Pulmonary artery endothelial cell (primary cell): ENCODE results near the gene P4HB. TPM values are rescaled to one million over a fixed set of nuclear protein-coding genes. Genes with fewer than 3 reads are reported as not detected.
"Not testable (repeated sequence)": the region's sequence is repeated elsewhere in the genome, so short reads cannot be mapped to it uniquely, and the experiment has no call there.

Experiments
- DNase-seq: peaks from one replicate; pipeline ENCODE4 v3.0.0-alpha.2; 2011; ENCODE audit warnings: low read depth, low spot score
- total RNA-seq: library from RNA; depleted of rRNA; stranded (reverse); fragments of >200 nt; gene quantifications from 2 replicates; pipeline ENCODE4 v1.2.3, GENCODE V29; 2014

Gene P4HB
- total RNA-seq, 1 donor from 2014 or later = 1,197 TPM

DNA sequence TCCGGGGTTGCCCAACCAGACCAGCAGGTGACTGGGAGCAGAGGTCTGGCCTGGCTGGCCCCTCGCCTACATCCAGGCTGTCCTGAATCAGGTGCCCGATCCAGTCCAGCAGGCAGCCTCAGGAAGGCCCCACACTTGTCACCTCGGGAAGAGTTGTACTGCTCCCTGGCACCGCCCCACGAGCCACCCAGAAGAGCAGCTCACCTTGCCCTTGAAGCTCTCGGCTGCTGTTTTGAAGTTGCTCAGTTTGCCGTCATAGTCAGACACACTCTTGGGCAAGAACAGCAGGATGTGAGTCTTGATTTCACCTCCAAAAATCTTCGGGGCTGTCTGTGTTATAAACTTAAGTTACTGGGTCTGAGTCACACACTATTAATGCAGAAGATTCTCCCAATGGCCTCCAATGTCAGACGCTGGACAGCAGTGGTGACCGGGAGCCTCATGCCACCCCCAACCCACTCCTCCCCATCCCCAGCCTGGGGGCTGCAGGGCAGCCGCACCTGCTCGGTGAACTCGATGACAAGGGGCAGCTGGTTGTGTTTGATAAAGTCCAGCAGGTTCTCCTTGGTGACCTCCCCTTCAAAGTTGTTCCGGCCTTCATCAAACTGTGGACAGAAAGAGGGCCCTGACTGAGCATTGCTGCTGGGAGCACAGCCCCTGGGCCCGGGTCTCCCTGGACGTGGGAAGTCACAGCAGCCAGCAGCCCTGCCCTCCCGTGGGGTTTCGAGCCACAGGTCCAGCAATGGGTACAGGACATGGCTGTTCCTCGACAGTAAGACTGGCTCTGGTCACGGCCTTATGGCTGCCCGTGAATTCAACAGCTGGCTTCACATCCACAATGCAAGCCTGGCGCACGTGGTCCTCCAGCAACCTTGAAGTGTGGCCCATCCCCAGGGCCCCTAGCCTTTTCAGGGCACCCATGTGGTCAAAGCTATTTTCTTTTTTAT lies 13.3 kb downstream of the P4HB start:
- DNase-seq = no peak

GRCh38 chr17:81845881-81846742 lies 14.2 kb downstream of the P4HB start:
- no peak for DNase-seq

GRCh38 chr17:81845361-81845760 lies 15.0 kb downstream of the P4HB start:
- DNase-seq = no peak

DNA sequence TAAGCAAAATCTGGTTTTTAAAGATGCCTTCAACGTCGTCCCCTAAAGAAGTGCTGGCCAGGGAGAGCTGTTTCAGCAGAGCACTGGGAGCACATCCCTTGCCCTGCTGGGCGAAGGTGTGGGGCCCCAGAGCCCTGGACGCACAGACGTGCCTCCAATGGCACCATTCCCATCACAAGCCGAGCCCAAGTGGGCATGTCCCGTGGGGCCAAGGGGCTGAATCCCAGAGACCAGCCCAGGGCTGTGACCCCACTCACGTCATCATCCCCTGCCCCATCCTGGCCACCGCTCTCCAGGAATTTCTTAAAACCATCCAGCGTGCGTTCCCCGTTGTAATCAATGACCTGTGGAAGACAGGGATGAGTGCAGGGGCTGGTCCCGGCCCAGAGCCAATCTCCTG lies 15.4 kb downstream of the P4HB start:
- DNase-seq = no peak

DNA sequence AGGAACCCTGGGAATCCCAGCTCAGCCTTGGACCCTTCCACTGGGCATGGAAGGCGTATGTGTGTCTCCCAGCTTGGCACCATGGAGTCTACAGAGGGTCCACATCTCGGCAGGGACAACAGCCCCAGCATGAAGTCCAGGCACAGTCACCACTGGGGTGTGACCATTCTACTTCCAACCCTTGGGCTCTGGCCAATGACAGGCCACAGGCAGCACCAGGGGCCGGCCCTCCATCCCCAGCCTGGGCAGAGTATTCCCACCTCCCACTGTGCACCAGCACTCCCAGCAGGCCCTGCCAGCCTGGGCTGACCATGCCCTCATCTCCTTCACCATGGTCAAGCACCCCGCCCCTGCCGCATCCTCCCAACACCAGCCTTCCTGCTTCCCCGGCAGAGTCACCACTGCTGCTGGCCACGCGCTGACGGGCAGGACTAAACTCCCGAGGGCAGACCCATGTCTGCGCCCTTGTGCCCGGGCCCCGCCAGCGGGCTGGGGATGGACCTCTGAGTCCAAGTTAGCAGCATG lies 15.9 kb downstream of the P4HB start:
- no peak for DNase-seq

DNA sequence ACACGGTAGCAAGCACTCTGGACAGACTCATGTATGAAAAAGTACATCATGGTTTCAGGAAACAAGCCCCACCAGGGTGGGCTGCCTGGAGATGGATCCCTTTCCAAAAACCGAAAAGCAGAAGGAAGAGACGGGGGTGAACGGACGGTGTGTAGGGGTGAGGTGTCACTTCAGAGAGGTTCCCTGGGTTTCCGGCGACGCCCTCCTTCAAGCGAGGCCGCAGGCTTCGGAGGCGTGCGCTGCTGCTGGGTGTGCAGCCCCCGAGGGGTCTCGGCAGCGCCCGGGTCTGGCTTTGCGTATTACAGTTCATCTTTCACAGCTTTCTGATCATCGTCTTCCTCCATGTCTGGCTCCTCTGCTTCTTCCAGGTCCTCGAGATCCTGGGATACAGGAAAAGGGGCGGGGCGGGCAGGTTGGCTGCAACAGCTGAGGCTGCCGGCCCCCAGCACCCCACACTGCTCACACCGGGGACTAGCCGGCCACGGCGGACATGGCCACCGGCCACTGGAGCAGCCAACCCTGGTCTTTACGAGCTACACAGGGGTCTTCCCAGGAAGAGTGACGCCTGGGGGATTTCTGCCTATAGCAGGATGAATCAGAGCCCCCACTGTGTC lies 16.5 kb downstream of the P4HB start:
- DNase-seq = no peak

DNA sequence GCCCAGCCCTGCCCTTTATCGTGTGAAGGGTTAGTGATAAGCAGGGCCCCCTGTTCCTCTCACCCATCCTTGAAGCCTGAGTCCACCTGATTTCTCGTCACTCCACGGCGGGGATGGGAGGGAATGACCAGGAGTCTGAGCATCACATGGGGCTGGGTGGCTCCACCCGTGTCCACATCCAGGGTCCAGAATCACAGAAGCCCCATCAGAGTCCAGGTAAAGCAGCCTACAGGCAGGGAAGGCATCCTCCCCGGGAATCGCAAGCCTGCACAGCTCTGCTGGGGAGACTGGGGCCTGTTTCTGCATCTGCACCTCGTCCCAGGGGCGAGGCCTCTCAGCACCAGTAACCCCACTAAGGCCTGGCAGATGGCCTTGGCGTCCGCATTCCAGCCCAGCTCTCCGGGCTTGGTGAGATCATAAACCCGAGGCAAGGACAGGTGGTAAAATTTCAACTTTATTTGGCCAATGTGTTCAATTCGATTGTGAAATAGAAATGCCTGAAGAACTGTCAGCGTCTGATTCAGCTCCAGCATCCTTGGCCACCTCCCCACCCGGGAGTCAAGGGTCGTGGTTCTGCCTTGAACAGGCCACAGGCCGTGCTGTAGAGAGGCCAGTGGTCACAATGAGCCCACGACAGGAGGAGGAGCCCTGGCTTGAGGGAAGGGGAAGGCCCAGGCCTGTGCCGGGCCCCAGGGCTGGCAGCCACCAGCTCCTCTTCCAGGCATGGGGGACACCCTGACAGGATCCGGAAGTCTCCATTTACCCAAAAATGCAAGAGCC lies 17.4 kb downstream of the P4HB start:
- no peak for DNase-seq

- no peak for DNase-seq
Observed at GRCh38 chr17:81842378-81842724, 18.0 kb downstream of the P4HB start.

GRCh38 chr17:81841866-81842265 lies 18.5 kb downstream of the P4HB start:
- DNase-seq = no peak

- DNase-seq = no peak
Observed at GRCh38 chr17:81840826-81841778, 19.2 kb downstream of the P4HB start.

GRCh38 chr17:81840059-81840458 lies 20.3 kb downstream of the P4HB start:
- not testable (repeated sequence) for DNase-seq

DNA sequence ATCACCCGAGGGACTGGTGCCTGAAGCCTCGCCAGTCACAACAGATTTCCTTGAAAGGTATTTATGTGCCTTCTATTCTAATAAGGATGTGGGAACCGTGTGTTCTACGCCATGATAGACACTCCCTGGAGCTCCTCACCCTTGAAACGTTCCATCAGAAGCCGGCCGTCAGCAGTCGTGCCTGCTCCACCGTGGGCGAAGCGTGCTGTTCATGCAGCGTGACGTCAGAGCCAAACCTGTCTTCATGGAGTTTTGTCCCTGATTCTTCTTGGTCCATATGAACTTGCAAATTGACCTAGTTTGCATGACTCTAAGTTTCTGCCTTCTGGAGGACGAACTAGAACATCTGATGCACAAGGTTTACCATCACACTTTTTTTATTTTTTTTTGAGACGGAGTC lies 21.0 kb downstream of the P4HB start:
- DNase-seq = no peak

DNA sequence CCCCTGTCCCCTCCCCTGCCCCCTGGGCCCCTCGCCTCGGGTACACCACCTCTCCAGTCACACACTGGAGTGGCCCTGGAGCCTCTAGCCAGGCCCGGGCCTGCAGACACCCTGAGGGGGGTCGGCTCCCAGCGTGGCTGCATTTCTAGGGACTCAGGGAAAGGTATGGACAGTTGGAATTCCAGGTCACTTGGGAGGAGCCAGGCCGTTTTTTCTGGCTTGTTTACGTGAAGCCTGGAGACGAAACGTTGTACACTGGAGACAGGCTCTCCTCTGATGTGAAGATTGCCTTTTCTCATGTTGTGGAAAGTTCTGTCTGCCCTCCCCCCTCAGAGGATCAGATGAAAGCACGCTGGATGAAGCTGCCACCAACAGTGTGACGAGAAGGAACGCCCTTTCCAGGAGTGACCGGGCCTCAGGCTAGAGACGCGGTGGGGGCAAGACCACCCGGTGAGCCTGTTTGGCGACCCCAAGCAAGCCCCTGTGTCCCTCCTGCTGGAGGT lies 21.5 kb downstream of the P4HB start:
- no peak for DNase-seq

DNA sequence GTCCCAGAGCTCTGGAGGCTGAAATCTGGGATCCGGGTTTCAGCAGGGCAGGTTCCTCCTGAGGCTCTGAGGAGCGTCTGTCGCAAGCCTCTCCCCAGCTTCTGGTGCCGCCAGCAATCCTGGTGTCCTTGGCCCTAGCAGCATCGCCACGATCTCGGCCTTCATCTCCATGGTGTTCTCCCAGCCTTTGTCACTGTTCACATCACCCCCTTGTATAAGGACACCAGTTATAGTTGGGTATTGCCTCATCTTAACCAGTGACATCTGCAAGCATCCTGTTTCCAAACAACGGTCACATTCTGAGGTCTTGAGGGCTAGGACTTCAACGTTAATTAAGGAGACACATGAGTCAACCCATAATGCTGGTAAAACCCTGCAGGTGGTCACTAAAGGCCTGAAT lies 22.7 kb downstream of the P4HB start:
- no peak for DNase-seq

- DNase-seq = no peak
Observed at GRCh38 chr17:81834831-81835267, 25.5 kb downstream of the P4HB start, which contains the start of gene PPP1R27. PPP1R27 (minus strand) TSS chr17:81835050; CDS start chr17:81834953, 97 bp downstream.

- no peak for DNase-seq
Observed at GRCh38 chr17:81833921-81834830, 26.2 kb downstream of the P4HB start.

DNA sequence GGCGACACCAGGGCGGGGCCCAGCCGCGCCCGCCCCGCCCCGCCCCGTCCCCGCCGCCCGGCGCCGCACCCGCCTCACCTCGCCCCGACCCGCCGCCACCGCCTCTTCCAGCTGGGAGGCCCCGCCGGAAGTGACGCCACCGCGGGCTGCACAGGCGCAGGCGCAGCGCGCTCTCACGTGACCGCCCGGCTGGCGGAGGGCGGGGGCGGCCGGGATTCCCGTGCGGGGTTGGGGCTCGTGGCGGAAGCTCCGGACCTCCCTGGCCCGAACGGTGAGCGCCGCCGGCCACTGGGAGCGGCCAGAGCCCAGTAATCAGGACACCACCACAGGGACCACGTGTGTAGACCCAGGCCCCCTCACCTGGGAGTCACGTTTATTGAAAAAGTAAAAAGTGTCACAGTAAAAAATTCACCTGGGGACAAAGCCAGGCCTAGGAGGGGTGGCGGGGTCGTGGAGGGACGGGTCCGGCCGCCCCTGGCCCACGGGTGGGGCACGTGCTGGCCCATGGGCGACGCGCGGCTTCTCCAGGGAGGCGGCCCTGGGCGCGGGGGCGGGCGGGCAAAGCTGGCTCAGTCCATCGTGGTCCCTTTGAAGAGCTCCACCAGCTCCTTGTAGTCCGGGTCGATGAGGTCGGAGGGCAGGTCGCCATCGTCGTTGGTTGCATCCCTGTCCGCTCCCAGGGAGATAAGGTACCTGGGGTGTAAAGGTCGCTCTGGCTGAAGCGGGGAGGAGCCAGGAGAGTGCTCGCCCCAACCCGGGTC lies 27.0 kb downstream of the P4HB start, which contains the start of gene MCRIP1:
TSS of gene MCRIP1 (minus strand) at position 132 of the 761 bp plus-strand sequence. CDS start 8,785 bp downstream, outside the sequence.
- peak; percentile 71 for DNase-seq
